SK-N-SH treated with all-trans-retinoic acid at 6 μM for 48 hours (cell line): ENCODE results near the gene DERA.
A peak's percentile ranks its signal among the peaks of the same experiment; 100 is the strongest.
"Not testable (repeated sequence)": the region's sequence is repeated elsewhere in the genome, so short reads cannot be mapped to it uniquely, and the experiment has no call there.

Experiments
- ATAC-seq: fragments of 200-7000 bp; cut with Tn5 transposase; 3 replicates; pipeline ENCODE4 v1.9.1; 2020; ENCODE audit warnings: mild to moderate bottlenecking, moderate library complexity
- ARNTL ChIP-seq: fragments of 450-650 bp; formaldehyde crosslinking; IDR thresholded peaks from 2 replicates; pipeline ENCODE4 v1.5.0; 2020; ENCODE audit warnings: low read depth, mild to moderate bottlenecking, moderate library complexity, borderline replicate concordance
- BACH2 ChIP-seq: fragments of 250-450 bp; sonication (Bioruptor Pico); IDR thresholded peaks from 2 replicates; pipeline ENCODE4 v1.9.0; 2021; ENCODE audit warnings: mild to moderate bottlenecking, borderline replicate concordance
- CREB5 ChIP-seq: fragments of 250-450 bp; sonication (Bioruptor Pico); IDR thresholded peaks from 2 replicates; pipeline ENCODE4 v1.5.1; 2020; ENCODE audit warnings: low read depth, mild to moderate bottlenecking, moderate library complexity
- CSRNP3 ChIP-seq: fragments of 250-450 bp; sonication (Bioruptor Pico); IDR thresholded peaks from 2 replicates; pipeline ENCODE4 v1.5.1; 2021; ENCODE audit warnings: mild to moderate bottlenecking, moderate library complexity
- ESRRG ChIP-seq: fragments of 250-450 bp; sonication (Bioruptor Pico); IDR thresholded peaks from 2 replicates; pipeline ENCODE4 v1.6.1; 2021; ENCODE audit warnings: mild to moderate bottlenecking
- GLIS3 ChIP-seq: fragments of 250-450 bp; sonication (Bioruptor Pico); IDR thresholded peaks from 2 replicates; pipeline ENCODE4 v1.5.0; 2020; ENCODE audit warnings: mild to moderate bottlenecking, moderate library complexity
- ISL1 ChIP-seq: fragments of 250-450 bp; sonication (Bioruptor Pico); IDR thresholded peaks from 2 replicates; pipeline ENCODE4 v2.1.2; 2022; ENCODE audit warnings: mild to moderate bottlenecking, moderate library complexity
- OSR1 ChIP-seq: fragments of 250-450 bp; sonication (Bioruptor Pico); IDR thresholded peaks from 2 replicates; pipeline ENCODE4 v1.8.0; 2022; ENCODE audit warnings: moderate library complexity, mild to moderate bottlenecking, inconsistent platforms
- PPARA ChIP-seq: fragments of 250-450 bp; sonication (Bioruptor Pico); IDR thresholded peaks from 2 replicates; pipeline ENCODE4 v1.5.0; 2020; ENCODE audit warnings: mild to moderate bottlenecking, borderline replicate concordance
- SNAI2 ChIP-seq: fragments of 250-450 bp; sonication (Bioruptor Pico); IDR thresholded peaks from 2 replicates; pipeline ENCODE4 v1.5.0; 2020; ENCODE audit warnings: mild to moderate bottlenecking, moderate library complexity
- TCF4 ChIP-seq: fragments of 250-450 bp; sonication (Bioruptor Pico); IDR thresholded peaks from 2 replicates; pipeline ENCODE4 v1.8.0; 2021; ENCODE audit warnings: mild to moderate bottlenecking, moderate library complexity, borderline replicate concordance
- TOX ChIP-seq: fragments of 250-450 bp; sonication (Bioruptor Pico); IDR thresholded peaks from 2 replicates; pipeline ENCODE4 v1.8.0; 2021; ENCODE audit warnings: mild to moderate bottlenecking, moderate library complexity, borderline replicate concordance
- TSHZ2 ChIP-seq: fragments of 250-450 bp; sonication (Bioruptor Pico); IDR thresholded peaks from 2 replicates; pipeline ENCODE4 v1.5.0; 2020; ENCODE audit warnings: mild to moderate bottlenecking, moderate library complexity
- ZC3H10 ChIP-seq: fragments of 250-450 bp; sonication (Bioruptor Pico); IDR thresholded peaks from 2 replicates; pipeline ENCODE4 v1.5.1; 2021; ENCODE audit warnings: mild to moderate bottlenecking, moderate library complexity
- ZFP3 ChIP-seq: fragments of 250-450 bp; sonication (Bioruptor Pico); IDR thresholded peaks from 2 replicates; pipeline ENCODE4 v1.5.0; 2020; ENCODE audit warnings: mild to moderate bottlenecking, moderate library complexity
- ZFP30 ChIP-seq: fragments of 450-650 bp; formaldehyde crosslinking; IDR thresholded peaks from 2 replicates; pipeline ENCODE4 v1.5.0; 2022; ENCODE audit warnings: mild to moderate bottlenecking, moderate library complexity
- ZNF565 ChIP-seq: fragments of 450-650 bp; formaldehyde crosslinking; conservative IDR thresholded peaks from 2 replicates; pipeline ENCODE4 v1.5.0; 2020; ENCODE audit warnings: low read depth, mild to moderate bottlenecking, moderate library complexity
- ZNF70 ChIP-seq: fragments of 450-650 bp; formaldehyde crosslinking; IDR thresholded peaks from 2 replicates; pipeline ENCODE4 v1.5.0; 2020; ENCODE audit warnings: mild to moderate bottlenecking, moderate library complexity
- ZNF8 ChIP-seq: fragments of 450-650 bp; formaldehyde crosslinking; IDR thresholded peaks from 2 replicates; pipeline ENCODE4 v1.5.0; 2020; ENCODE audit warnings: mild to moderate bottlenecking, moderate library complexity
- TF ChIP-seq, protein P1 (sequence below): fragments of 250-450 bp; sonication (Bioruptor Pico); IDR thresholded peaks from 2 replicates; pipeline ENCODE4 v1.8.0; 2021; ENCODE audit warnings: low read depth, mild to moderate bottlenecking, moderate library complexity, borderline replicate concordance
- TF ChIP-seq, protein P2 (sequence below): fragments of 250-450 bp; sonication (Bioruptor Pico); IDR thresholded peaks from 2 replicates; pipeline ENCODE4 v1.8.0; 2020; ENCODE audit warnings: mild to moderate bottlenecking, moderate library complexity, borderline replicate concordance

DERA gene

DNA sequence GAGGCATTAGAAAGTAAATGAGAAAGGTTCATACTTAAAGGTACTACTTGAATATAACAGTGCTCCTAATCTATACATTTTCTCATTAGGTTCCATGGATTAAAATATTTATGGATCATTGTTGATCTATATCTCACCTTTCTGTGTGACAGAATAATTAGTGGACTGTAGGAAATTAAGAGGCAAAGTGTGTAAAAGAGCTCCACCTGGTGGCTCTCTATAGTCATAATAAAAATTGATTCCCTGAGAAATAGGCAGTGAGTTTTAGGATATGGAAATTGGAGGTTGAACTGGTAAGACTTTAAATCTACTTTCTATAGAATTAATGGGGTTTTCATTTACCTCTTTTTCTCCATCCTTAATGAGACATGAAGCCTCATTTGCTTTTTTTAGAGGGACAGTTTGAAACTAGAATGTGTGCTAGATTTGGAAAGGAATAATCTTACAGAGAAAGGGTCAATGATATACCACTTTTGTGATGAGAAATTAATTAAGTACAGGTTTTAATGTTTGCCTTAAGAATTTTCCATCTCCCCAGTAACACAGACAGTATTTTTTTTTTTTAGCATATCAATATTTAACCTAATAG is 11.8 kb upstream of the DERA start:
- no peak for ATAC-seq
- TF ChIP-seq ZNF70 (CRISPR knock-in tag) = no peak
- TF ChIP-seq ZNF565 (CRISPR knock-in tag) = no peak
- no peak for TF ChIP-seq ZNF8
- no peak for TF ChIP-seq TOX (CRISPR knock-in tag)
- TF ChIP-seq OSR1 (CRISPR knock-in tag) = no peak
- TF ChIP-seq TSHZ2 (CRISPR knock-in tag) = no peak
- no peak for TF ChIP-seq ISL1 (CRISPR knock-in tag)
- no peak for TF ChIP-seq ZC3H10 (CRISPR knock-in tag)
- TF ChIP-seq TCF4 (CRISPR knock-in tag) = no peak
- TF ChIP-seq ZFP30 (CRISPR knock-in tag) = no peak
- no peak for TF ChIP-seq SNAI2 (CRISPR knock-in tag)

DNA sequence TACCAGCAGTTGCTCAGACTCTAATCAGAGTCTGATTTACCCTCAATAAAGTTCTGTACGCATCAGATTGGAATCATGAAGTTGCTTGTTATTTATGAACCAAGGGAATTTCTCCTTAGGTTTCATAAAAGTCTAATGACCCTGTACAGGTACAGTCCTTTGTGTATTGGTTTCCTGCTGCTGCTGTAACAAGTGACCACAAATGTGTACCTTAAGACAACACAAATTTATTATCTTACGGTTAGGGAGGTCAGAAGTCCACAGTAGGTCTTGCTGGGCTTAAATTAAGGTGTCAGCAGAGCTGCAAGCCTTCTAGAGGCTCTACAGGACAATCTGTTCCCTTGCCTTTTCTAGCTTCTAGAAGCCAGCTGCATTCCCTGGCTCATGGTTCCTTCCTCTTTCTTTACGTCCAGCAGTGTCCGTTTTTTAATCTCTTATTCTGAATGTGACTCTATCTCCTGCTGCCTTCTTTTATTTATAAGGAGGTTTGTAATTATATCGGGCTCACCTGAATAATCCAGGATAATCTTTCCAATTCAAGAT is 6.7 kb upstream of the DERA start:
- ATAC-seq = no peak
- TF ChIP-seq ZFP30 (CRISPR knock-in tag) = no peak
- TF ChIP-seq SNAI2 (CRISPR knock-in tag) = no peak

DNA sequence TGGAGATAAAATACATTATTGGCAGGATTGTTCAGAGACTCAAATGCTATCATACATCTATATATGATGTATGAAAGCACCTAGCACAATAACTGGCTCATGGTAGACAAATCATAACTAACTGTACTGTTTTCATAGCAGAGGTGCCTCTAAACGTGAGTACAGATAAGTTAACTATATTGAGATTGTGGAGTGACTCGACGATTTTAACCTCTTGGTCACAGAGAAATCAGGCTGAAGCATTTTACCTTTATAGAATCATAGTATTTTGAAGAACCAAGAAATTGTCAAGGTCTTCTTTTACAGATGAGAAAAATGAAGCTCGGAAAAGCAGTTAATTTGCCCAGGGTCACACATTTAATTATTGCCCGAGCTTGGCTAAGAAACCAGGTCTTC is 666 bp upstream of the DERA start:
- ATAC-seq = no peak
- TF ChIP-seq CSRNP3 = no peak
- no peak for TF ChIP-seq ZFP30 (CRISPR knock-in tag)
- TF ChIP-seq OSR1 (CRISPR knock-in tag) = no peak
- no peak for TF ChIP-seq ZFP3 (CRISPR knock-in tag)
- TF ChIP-seq GLIS3 (CRISPR knock-in tag) = no peak
- TF ChIP-seq, all 23 proteins: peak for 0

DNA sequence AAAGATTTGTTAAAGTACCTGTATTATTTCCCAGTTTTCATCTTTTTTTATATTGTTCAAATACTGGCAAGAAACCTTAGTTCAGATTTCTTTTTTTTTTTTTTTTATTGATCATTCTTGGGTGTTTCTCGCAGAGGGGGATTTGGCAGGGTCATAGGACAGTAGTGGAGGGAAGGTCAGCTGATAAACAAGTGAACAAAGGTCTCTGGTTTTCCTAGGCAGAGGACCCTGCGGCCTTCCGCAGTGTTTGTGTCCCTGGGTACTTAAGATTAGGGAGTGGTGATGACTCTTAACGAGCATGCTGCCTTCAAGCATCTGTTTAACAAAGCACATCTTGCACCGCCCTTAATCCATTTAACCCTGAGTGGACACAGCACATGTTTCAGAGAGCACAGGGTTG is 799 bp downstream of the DERA start:
- peak; percentile 40 for ATAC-seq

DNA sequence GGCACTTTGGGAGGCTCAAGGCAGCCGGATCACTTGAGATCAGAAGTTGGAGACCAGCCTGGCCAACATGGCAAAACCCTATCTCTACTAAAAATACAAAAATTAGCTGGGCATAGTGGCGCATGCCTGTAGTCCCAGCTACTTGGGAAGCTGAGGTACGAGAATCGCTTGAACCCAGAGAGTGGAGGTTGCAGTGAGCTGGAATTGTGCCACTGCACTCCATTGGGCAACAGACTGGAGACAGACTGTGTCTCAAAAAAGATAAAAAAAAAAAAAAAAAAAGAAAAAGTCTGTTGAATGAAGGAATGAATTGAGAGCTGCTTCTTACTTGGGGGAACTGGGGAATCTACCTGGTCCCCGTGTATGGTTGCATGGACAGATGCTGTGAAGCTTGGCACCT is 3.0 kb downstream of the DERA start:
- ATAC-seq = not testable (repeated sequence)

- TF ChIP-seq BACH2 = no peak
- TF ChIP-seq ZFP30 (CRISPR knock-in tag) = no peak
- no peak for TF ChIP-seq ZFP3 (CRISPR knock-in tag)
- TF ChIP-seq PPARA (CRISPR knock-in tag) = no peak
- TF ChIP-seq, protein P1, sequence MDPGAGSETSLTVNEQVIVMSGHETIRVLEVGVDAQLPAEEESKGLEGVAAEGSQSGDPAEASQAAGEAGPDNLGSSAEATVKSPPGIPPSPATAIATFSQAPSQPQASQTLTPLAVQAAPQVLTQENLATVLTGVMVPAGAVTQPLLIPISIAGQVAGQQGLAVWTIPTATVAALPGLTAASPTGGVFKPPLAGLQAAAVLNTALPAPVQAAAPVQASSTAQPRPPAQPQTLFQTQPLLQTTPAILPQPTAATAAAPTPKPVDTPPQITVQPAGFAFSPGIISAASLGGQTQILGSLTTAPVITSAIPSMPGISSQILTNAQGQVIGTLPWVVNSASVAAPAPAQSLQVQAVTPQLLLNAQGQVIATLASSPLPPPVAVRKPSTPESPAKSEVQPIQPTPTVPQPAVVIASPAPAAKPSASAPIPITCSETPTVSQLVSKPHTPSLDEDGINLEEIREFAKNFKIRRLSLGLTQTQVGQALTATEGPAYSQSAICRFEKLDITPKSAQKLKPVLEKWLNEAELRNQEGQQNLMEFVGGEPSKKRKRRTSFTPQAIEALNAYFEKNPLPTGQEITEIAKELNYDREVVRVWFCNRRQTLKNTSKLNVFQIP = no peak
- ATAC-seq = no peak
These were observed 6.9 kb downstream of the DERA start for GRCh38 chr12:15918066-15918465.

DNA sequence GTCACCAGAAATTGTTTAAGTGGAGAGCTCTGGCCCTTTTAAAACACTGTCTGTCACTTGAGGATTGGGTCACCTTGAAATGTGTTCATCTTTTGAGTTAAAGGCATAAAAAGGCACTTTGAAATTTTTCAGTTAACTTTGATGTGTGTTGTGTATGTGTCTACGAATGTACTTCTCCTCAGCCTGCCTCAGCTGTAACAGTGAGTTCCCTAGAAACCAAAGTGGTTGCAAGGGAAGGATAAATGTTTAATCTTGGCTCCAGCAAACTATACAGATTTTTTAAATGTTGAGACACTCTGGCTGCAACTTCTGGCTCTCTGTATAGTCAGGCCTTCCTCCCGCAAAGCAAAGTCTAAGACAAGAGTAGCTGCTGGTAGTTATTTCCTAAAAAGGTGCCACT is 8.3 kb downstream of the DERA start:
- TF ChIP-seq ZNF70 (CRISPR knock-in tag) (no peak), PPARA (CRISPR knock-in tag) (no peak), SNAI2 (CRISPR knock-in tag) (no peak), ARNTL (CRISPR knock-in tag) (no peak), BACH2 (no peak), CREB5 (CRISPR knock-in tag) (no peak), OSR1 (CRISPR knock-in tag) (no peak), TCF4 (CRISPR knock-in tag) (no peak), ZFP3 (CRISPR knock-in tag) (no peak), ESRRG (no peak), ISL1 (CRISPR knock-in tag) (no peak)
- TF ChIP-seq, protein P2, sequence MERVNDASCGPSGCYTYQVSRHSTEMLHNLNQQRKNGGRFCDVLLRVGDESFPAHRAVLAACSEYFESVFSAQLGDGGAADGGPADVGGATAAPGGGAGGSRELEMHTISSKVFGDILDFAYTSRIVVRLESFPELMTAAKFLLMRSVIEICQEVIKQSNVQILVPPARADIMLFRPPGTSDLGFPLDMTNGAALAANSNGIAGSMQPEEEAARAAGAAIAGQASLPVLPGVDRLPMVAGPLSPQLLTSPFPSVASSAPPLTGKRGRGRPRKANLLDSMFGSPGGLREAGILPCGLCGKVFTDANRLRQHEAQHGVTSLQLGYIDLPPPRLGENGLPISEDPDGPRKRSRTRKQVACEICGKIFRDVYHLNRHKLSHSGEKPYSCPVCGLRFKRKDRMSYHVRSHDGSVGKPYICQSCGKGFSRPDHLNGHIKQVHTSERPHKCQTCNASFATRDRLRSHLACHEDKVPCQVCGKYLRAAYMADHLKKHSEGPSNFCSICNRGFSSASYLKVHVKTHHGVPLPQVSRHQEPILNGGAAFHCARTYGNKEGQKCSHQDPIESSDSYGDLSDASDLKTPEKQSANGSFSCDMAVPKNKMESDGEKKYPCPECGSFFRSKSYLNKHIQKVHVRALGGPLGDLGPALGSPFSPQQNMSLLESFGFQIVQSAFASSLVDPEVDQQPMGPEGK (CRISPR knock-in tag) = no peak
- ATAC-seq = no peak
